ENCODE measurements around the gene MRPS24. TPM values are rescaled to one million over a fixed set of nuclear protein-coding genes. Genes with fewer than 3 reads are reported as not detected.

MRPS24 gene
- total and polyA plus RNA-seq, 2 of the 13 experiments (the other 11 are each of a cell fraction or from before 2014, with no cell fraction given) = 135 to 162 TPM

DNA sequence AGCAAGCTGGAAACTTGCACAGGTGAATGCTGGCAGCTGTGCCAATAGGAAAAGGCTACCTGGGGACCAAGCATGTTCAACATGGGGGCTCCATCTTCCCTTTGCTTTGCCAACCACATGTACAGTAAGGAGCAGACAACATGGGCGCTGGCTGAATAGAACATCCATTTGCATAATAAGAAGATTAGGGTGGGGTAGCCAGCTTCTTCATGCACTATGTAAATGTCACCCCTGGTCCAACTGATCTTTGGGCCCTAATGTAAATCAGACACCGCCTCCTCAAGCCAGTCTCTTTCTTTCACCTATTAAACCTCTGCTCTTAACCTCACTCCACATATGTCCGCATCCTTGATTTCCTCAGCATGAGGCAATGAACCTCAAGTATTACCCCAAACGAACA is 26.0 kb downstream of the MRPS24 start:
- no TSS peak for BruUV-seq (replicated peaks)
- in situ Hi-C loops (cut with HindIII; ENCODE audit: extremely low pct_ligation_motif_present, low pct_unique_long_range_greater_than_20kb) = loop anchor here (25.0 kb wide), 1 partner anchor 381 kb away; no protein-coding TSS in a partner anchor
- ChIA-PET POLR2A (interaction anchor here (1.3 kb wide), 1 partner anchor 261 kb away, joined by 3 read pairs; the partner anchor contains the start of gene STK17A), CTCF (ENCODE audit: low intra/inter-chr PET ratio, low total read pairs) (no interaction called here)
- 47% methylated on average over 3 of the region's 4 CpGs for WGBS (ENCODE audit: low lambda C conversion rate)
- Histone ChIP-seq H3K9me3 (ENCODE audit: low read length) (no peaks in the 10 kb centered on the region), H4K20me1 (ENCODE audit: insufficient read depth, low read length) (no peaks in the 10 kb centered on the region), H3K27me3 (ENCODE audit: control insufficient read depth in 1 of 2, insufficient read depth in 2 of 2, low read length in 2 of 2) (no peaks in the 10 kb centered on the region), H3K27ac (ENCODE audit: extremely low read length, insufficient read depth, low read length) (no peak overlapping the region), H3K36me3 (replicated peaks in 1 of 2; ENCODE audit: control insufficient read depth in 1 of 2, insufficient read depth in 2 of 2, low read length in 2 of 2) (no peaks in the 10 kb centered on the region), H3K79me2 (ENCODE audit: insufficient read depth, low read length) (no peaks in the 10 kb centered on the region), H3K4me2 (ENCODE audit: low read depth, low read length) (no peak overlapping the region), H2AFZ (ENCODE audit: low read length) (no peak overlapping the region), H3K4me3 (replicated peaks in 1 of 3; ENCODE audit: insufficient read depth in 1 of 3, low read depth in 2 of 3, low read length in 3 of 3) (no peak overlapping the region), H3K4me1 (ENCODE audit: insufficient read depth, low read length) (peaks cover 3% of the 10 kb centered on the region), H3K9ac (ENCODE audit: insufficient read depth, low read depth, low read length) (no peak overlapping the region)
- intact Hi-C loops (cut with micrococcal nuclease; ENCODE audit: unreplicated experiment) = no loop called here
- DNase-seq (ENCODE audit: low spot score) = no peak
- no peak for FAIRE-seq
- TF ChIP-seq ZNF3 (CRISPR knock-in tag; IDR thresholded peaks at IDR 0.05) (no peak), TRIM24 (CRISPR knock-in tag; IDR thresholded peaks at IDR 0.05) (no peak), YY1 (IDR thresholded peaks at IDR 0.05; ENCODE audit: insufficient read depth, insufficient replicate concordance, low read depth, low read length) (no peak), HNRNPK (IDR thresholded peaks at IDR 0.05; ENCODE audit: low read depth, low read length, poor library complexity, severe bottlenecking) (no peak), ZMYM4 (CRISPR knock-in tag; IDR thresholded peaks at IDR 0.05) (no peak), CBX1 (IDR thresholded peaks at IDR 0.05; ENCODE audit: low read depth) (no peak), ZNF441 (CRISPR knock-in tag; IDR thresholded peaks at IDR 0.05; ENCODE audit: borderline replicate concordance) (no peak), CERS6 (CRISPR knock-in tag; IDR thresholded peaks at IDR 0.05) (no peak)
- TF ChIP-seq, protein P1, sequence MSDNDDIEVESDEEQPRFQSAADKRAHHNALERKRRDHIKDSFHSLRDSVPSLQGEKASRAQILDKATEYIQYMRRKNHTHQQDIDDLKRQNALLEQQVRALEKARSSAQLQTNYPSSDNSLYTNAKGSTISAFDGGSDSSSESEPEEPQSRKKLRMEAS (IDR thresholded peaks at IDR 0.05) = no peak
- ATAC-seq = no peak

Measured in HepG2 (cell line).